ENCODE data around the gene PHLDA2. TPM values are rescaled to one million over a fixed set of nuclear protein-coding genes. Genes with fewer than 3 reads are reported as not detected.

Gene PHLDA2
- total and polyA plus RNA-seq, 7 donors: 0.49 to 7.3 (median 0.87) TPM

GRCh38 chr11:2880646-2881045 is 48.6 kb downstream of the PHLDA2 start:
- H3K27me3 ChIP-seq (ENCODE audit: insufficient read depth in 3 of 3, low read length in 2 of 3): no peaks in the 10 kb centered on the region
- no peak for DNase-seq
- no peak for TF ChIP-seq CTCF (IDR thresholded peaks at IDR 0.05)
- 78 to 87% (median 81%) methylated on average over 7 of the region's 7 CpGs for WGBS, 3 donors
- peaks cover 16% of the 10 kb centered on the region for H3K4me1 ChIP-seq
- ATAC-seq: no peak
- no peak overlapping the region for H3K4me3 ChIP-seq
- intact Hi-C loops (cut with DNase I): loop anchor here in 1 of 2 donors (5.0 to 10.0 kb wide), 2 partner anchors 98 to 186 kb away; partner anchors contain the start of gene KCNQ1OT1
- no peaks in the 10 kb centered on the region for H3K36me3 ChIP-seq (ENCODE audit: insufficient read depth in 1 of 2, low read depth in 1 of 2)
- H3K27ac ChIP-seq: no peak overlapping the region
- H3K9me3 ChIP-seq: no peaks in the 10 kb centered on the region

- no peak for TF ChIP-seq CTCF (IDR thresholded peaks at IDR 0.05)
- peaks cover 16% of the 10 kb centered on the region for H3K4me1 ChIP-seq
- H3K36me3 ChIP-seq (ENCODE audit: insufficient read depth in 1 of 2, low read depth in 1 of 2): no peaks in the 10 kb centered on the region
- intact Hi-C loops (cut with DNase I): no loop called here
- no peak overlapping the region for H3K4me3 ChIP-seq
- 81 to 89% (median 81%) methylated on average over 8 of the region's 8 CpGs for WGBS, 3 donors
- no peak overlapping the region for H3K27ac ChIP-seq
- H3K27me3 ChIP-seq (ENCODE audit: insufficient read depth in 3 of 3, low read length in 2 of 3): peaks cover 0 to 3% (median 0%) of the 10 kb centered on the region in 3 donors
- no peak for DNase-seq
- ATAC-seq: no peak
- H3K9me3 ChIP-seq: no peaks in the 10 kb centered on the region
Observed at GRCh38 chr11:2878782-2879181, 50.4 kb downstream of the PHLDA2 start.

Other genes with a start within 250 kb of the PHLDA2 start
- gene KCNQ1OT1, start 229.4 kb downstream of the PHLDA2 start, total RNA-seq: under 1 TPM; 0.30 to 0.56 (median 0.42) TPM
- under 1 TPM; 0.01 to 0.16 (median 0.03) TPM for gene KCNQ1OT1, start 229.4 kb downstream of the PHLDA2 start, polyA plus RNA-seq
- gene CDKN1C, start 43.6 kb downstream of the PHLDA2 start, total RNA-seq: 10 to 100 TPM; 14.3 to 37.7 (median 27.9) TPM
- gene CDKN1C, start 43.6 kb downstream of the PHLDA2 start, polyA plus RNA-seq: 10 to 100 TPM; 24.5 to 49.4 (median 30.7) TPM
- 100 to 1,000 TPM; 143 to 153 (median 147) TPM for gene NAP1L4, start 62.9 kb upstream of the PHLDA2 start, total RNA-seq
- gene NAP1L4, start 62.9 kb upstream of the PHLDA2 start, polyA plus RNA-seq: 100 to 1,000 TPM; 121 to 140 (median 139) TPM
- gene CARS1, start 128.0 kb upstream of the PHLDA2 start, total RNA-seq: 10 to 100 TPM; 24.2 to 65.8 (median 40.2) TPM
- 10 to 100 TPM; 37.8 to 78.6 (median 77.9) TPM for gene CARS1, start 128.0 kb upstream of the PHLDA2 start, polyA plus RNA-seq
- gene OSBPL5, start 235.9 kb upstream of the PHLDA2 start, total RNA-seq: 10 to 100 TPM in 2 of 4 donors, 1 to 10 TPM in 2; 6.9 to 12.4 (median 10.3) TPM
- 1 to 10 TPM; 3.4 to 5.0 (median 4.3) TPM for gene OSBPL5, start 235.9 kb upstream of the PHLDA2 start, polyA plus RNA-seq